Gastroesophageal sphincter (tissue), 4 donors: ENCODE data around the gene KLF6. TPM values are rescaled to one million over a fixed set of nuclear protein-coding genes. Genes with fewer than 3 reads are reported as not detected.

ENCODE experiments used
- ATAC-seq: fragments of 150-250 bp; one replicate; pipeline ENCODE4 v1.9.1; 2016; ENCODE audit warnings: mild to moderate bottlenecking, moderate library complexity
- H3K27ac ChIP-seq, 4 donors: fragments of 200-600 bp; sonication (generic) in 3 of 4; 1 replicate in 3 of 4; 2 replicates in 1 of 4; pipeline ENCODE4 v1.5.1; 2016 to 2019
- H3K27me3 ChIP-seq: fragments of 200-600 bp; sonication (generic); one replicate; pipeline ENCODE4 v1.5.1; 2019
- H3K36me3 ChIP-seq, 2 donors: fragments of 200-600 bp; sonication (generic); one replicate each; pipeline ENCODE4 v1.5.1; 2019; ENCODE audit warnings: control low read depth in 1 of 2
- H3K4me1 ChIP-seq, 3 donors: fragments of 200-600 bp; sonication (generic); 1 replicate in 2 of 3; 2 replicates in 1 of 3; pipeline ENCODE4 v1.5.1; 2016 to 2019; ENCODE audit warnings: control low read depth in 2 of 3
- H3K4me3 ChIP-seq, 2 donors: fragments of 200-600 bp; sonication (generic); one replicate each; pipeline ENCODE4 v1.5.1; 2019; ENCODE audit warnings: mild to moderate bottlenecking in 1 of 2, moderate library complexity in 1 of 2
- H3K9me3 ChIP-seq, 3 donors: fragments of 200-600 bp; sonication (generic); one replicate each; pipeline ENCODE4 v1.5.1; 2017 to 2019; ENCODE audit warnings: control low read depth in 2 of 3
- CTCF ChIP-seq, 4 experiments: fragments of 200-600 bp in 2 of 4; fragments of 450-650 bp in 2 of 4; sonication (generic) in 1 of 4; IDR thresholded peaks; one replicate each; pipeline ENCODE4 v1.5.1; 2017 to 2019; ENCODE audit warnings: antibody characterized with exemption in 4 of 4, mild to moderate bottlenecking in 2 of 4, moderate library complexity in 2 of 4
- EP300 ChIP-seq: sonication (generic); formaldehyde crosslinking; IDR thresholded peaks from one replicate; pipeline ENCODE4 v1.6.1; 2017; ENCODE audit warnings: antibody characterized with exemption, mild to moderate bottlenecking
- POLR2A ChIP-seq, 2 donors: fragments of 450-650 bp; IDR thresholded peaks; one replicate each; pipeline ENCODE4 v1.6.1; 2017; ENCODE audit warnings: antibody characterized with exemption in 2 of 2, mild to moderate bottlenecking in 2 of 2, moderate library complexity in 1 of 2
- POLR2AphosphoS5 ChIP-seq: sonication (generic); formaldehyde crosslinking; IDR thresholded peaks from one replicate; pipeline ENCODE4 v1.6.1; 2017; ENCODE audit warnings: antibody characterized with exemption
- WGBS, 2 donors: methylation state at CpG; one replicate each; pipeline ENCODE4 v1.1.5; 2018; ENCODE audit warnings: low coverage in 1 of 2; 5-methylcytosine and 5-hydroxymethylcytosine counted together
- total RNA-seq, 4 donors: library from RNA; depleted of rRNA; stranded (reverse); fragments of >200 nt; gene quantifications; one replicate each; pipeline ENCODE4 v1.1.0, GENCODE V29; 2016

KLF6 gene
- total RNA-seq, 4 donors from 2014 or later = 90.3 to 113 (median 105) TPM

DNA sequence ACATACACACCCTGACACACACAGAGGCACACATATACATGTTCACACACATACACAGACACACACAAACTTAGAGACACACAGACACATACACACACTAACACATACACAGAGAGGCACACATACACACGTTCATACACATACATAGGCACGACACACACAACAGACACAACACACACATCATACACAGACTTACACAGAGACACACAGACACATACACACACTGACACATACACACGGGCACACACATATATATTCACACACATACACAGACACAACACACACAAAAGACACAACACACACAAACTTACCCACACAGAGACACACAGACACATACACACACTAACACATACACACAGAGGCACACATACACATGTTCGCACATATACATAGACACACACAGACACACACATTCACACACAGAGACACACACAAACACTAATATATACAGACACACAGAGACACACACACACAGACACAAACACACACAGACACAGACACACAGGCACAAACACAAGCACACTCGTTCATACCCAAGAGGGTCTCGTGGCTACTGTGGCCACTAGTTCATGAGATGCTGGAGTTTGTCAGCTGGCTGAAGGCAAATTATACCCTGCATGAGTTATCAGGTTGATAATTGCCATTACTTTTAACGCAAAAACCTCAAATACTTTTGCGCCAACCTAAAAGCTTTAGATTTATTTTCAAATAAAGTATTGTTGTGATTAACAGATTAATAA is 17.7 kb upstream of the KLF6 start:
- no peaks in the 10 kb centered on the region for H3K36me3 ChIP-seq
- H3K4me3 ChIP-seq = no peak overlapping the region
- no peak for ATAC-seq
- 90 to 96% methylated on average over 7 to 8 of the region's 8 CpGs for WGBS, 2 donors
- H3K9me3 ChIP-seq = no peaks in the 10 kb centered on the region
- no peaks in the 10 kb centered on the region for H3K27me3 ChIP-seq
- H3K4me1 ChIP-seq = peaks cover 0 to 24% (median 23%) of the 10 kb centered on the region in 3 donors
- H3K27ac ChIP-seq = no peak overlapping the region
- TF ChIP-seq POLR2A (IDR thresholded peaks at IDR 0.05) = no peak
- no peak for TF ChIP-seq POLR2AphosphoS5
- TF ChIP-seq EP300 = no peak
- no peak for TF ChIP-seq CTCF (IDR thresholded peaks at IDR 0.05)

GRCh38 chr10:3801558-3802192 is 16.7 kb upstream of the KLF6 start:
- TF ChIP-seq CTCF (IDR thresholded peaks at IDR 0.05) (no peak), POLR2AphosphoS5 (no peak), POLR2A (IDR thresholded peaks at IDR 0.05) (no peak), EP300 (no peak)
- peaks cover 0 to 14% (median 13%) of the 10 kb centered on the region in 3 donors for H3K4me1 ChIP-seq
- no peak overlapping the region for H3K27ac ChIP-seq
- H3K9me3 ChIP-seq = no peaks in the 10 kb centered on the region
- H3K36me3 ChIP-seq = no peaks in the 10 kb centered on the region
- H3K27me3 ChIP-seq = no peaks in the 10 kb centered on the region
- WGBS, 2 donors = 90 to 100% methylated on average over 1 to 7 of the region's 11 CpGs
- ATAC-seq = no peak
- H3K4me3 ChIP-seq = no peak overlapping the region

GRCh38 chr10:3800586-3800985 is 15.6 kb upstream of the KLF6 start:
- Histone ChIP-seq H3K36me3 (no peaks in the 10 kb centered on the region), H3K9me3 (no peaks in the 10 kb centered on the region), H3K27me3 (no peaks in the 10 kb centered on the region), H3K4me1 (peaks cover 0 to 9% (median 4%) of the 10 kb centered on the region in 3 donors), H3K4me3 (no peak overlapping the region), H3K27ac (no peak overlapping the region)
- no peak for ATAC-seq
- 84 to 90% methylated on average over 5 of the region's 5 CpGs for WGBS, 2 donors
- no peak for TF ChIP-seq POLR2AphosphoS5
- no peak for TF ChIP-seq EP300
- TF ChIP-seq POLR2A (IDR thresholded peaks at IDR 0.05) = no peak
- TF ChIP-seq CTCF (IDR thresholded peaks at IDR 0.05) = no peak

- WGBS, 2 donors = 17 to 73% methylated on average over 1 of the region's 1 CpG
- no peak overlapping the region for H3K4me3 ChIP-seq
- no peak overlapping the region for H3K27ac ChIP-seq
- no peaks in the 10 kb centered on the region for H3K27me3 ChIP-seq
- no peaks in the 10 kb centered on the region for H3K36me3 ChIP-seq
- no peaks in the 10 kb centered on the region for H3K4me1 ChIP-seq
- peaks cover 0 to 5% (median 0%) of the 10 kb centered on the region in 3 donors for H3K9me3 ChIP-seq
- TF ChIP-seq POLR2A (IDR thresholded peaks at IDR 0.05) (no peak), CTCF (IDR thresholded peaks at IDR 0.05) (no peak), POLR2AphosphoS5 (no peak), EP300 (no peak)
- no peak for ATAC-seq
Observed at GRCh38 chr10:3797750-3798149, 12.7 kb upstream of the KLF6 start.

DNA sequence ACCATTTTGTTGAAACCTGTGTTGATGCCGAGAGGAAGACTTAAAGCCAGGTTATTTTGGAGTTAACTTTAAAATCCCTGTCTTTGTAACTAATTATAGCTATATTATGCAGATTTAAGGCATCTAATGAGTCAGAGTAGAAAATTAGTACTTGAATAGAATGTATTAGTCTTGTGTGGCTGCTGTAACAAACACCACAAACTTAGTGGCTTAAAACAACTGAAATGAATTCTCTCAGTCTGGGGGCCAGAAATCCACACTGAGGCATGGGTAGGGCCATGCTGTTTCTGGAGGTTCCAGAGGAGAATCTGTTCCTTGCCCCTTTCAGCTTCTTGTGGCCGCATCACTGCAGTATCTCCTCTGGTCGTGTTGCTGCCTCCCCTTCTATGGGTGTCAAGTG is 8.5 kb upstream of the KLF6 start:
- Histone ChIP-seq H3K4me3 (no peak overlapping the region), H3K4me1 (no peaks in the 10 kb centered on the region), H3K27me3 (no peaks in the 10 kb centered on the region), H3K36me3 (no peaks in the 10 kb centered on the region), H3K9me3 (peaks cover 0 to 21% (median 0%) of the 10 kb centered on the region in 3 donors), H3K27ac (no peak overlapping the region)
- no peak for TF ChIP-seq POLR2AphosphoS5
- 88 to 97% methylated on average over 3 of the region's 3 CpGs for WGBS, 2 donors
- ATAC-seq = no peak
